Measurements from ENCODE around the gene HTR6.
"Not testable (repeated sequence)": the region's sequence is repeated elsewhere in the genome, so short reads cannot be mapped to it uniquely, and the experiment has no call there.

HTR6 gene

DNA sequence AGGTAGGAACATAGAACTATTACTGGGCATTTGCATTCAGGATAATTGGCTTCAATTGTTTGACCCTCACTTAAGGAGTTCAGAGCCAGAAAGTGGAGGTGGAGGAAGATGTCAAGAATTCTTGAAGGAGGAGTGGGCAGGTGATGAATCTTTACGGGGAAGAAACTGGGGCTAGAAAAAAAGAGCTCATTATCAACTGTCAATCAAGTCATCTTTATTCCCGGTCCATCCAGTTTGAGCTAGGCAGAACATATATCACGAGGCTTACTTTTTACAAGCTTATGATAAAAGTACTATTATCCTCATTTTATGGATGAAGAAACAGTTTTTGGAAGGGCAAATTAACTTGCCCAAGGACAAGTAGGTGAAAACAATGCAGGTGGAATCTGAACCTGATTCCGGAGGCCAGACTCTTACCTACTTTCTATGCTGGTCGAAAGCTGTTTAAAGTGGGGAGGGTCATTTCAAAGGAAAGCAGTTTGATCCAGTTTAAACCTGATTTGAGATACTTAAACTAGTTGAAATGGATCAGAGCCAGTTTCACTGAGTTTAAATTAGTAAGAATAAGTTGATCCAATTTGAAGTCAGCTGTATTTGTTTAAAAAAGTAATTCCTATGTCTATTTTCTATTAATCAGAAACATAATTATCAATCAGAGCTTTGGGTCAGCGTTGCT, 33.8 kb upstream of the HTR6 start:
- DNase-seq, result no peak
- H3K27ac ChIP-seq (ENCODE audit: low read length), result no peak overlapping the region
- TF ChIP-seq EZH2 (IDR thresholded peaks at IDR 0.05; ENCODE audit: borderline replicate concordance, low read depth, low read length, severe bottlenecking), result no peak
- TF ChIP-seq, protein P1, sequence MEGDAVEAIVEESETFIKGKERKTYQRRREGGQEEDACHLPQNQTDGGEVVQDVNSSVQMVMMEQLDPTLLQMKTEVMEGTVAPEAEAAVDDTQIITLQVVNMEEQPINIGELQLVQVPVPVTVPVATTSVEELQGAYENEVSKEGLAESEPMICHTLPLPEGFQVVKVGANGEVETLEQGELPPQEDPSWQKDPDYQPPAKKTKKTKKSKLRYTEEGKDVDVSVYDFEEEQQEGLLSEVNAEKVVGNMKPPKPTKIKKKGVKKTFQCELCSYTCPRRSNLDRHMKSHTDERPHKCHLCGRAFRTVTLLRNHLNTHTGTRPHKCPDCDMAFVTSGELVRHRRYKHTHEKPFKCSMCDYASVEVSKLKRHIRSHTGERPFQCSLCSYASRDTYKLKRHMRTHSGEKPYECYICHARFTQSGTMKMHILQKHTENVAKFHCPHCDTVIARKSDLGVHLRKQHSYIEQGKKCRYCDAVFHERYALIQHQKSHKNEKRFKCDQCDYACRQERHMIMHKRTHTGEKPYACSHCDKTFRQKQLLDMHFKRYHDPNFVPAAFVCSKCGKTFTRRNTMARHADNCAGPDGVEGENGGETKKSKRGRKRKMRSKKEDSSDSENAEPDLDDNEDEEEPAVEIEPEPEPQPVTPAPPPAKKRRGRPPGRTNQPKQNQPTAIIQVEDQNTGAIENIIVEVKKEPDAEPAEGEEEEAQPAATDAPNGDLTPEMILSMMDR (IDR thresholded peaks at IDR 0.05; ENCODE audit: borderline replicate concordance, extremely low read depth, low read length, poor library complexity, severe bottlenecking), result no peak

GRCh38 chr1:19632211-19632610, 32.5 kb upstream of the HTR6 start:
- Histone ChIP-seq H3K4me1 (ENCODE audit: insufficient read depth, low read length) (no peaks in the 10 kb centered on the region), H3K9me3 (ENCODE audit: insufficient read depth, low read length, severe bottlenecking) (no peaks in the 10 kb centered on the region), H3K27me3 (ENCODE audit: insufficient read depth, low read length, poor library complexity) (no peaks in the 10 kb centered on the region), H3K27ac (ENCODE audit: low read length) (no peak overlapping the region), H3K9ac (ENCODE audit: low read depth, low read length) (no peak overlapping the region), H2AFZ (ENCODE audit: low read depth, low read length) (no peak overlapping the region), H3K4me2 (ENCODE audit: insufficient read depth, low read length) (no peak overlapping the region), H3K36me3 (ENCODE audit: insufficient read depth, low read length) (peaks cover 10% of the 10 kb centered on the region), H4K20me1 (ENCODE audit: insufficient read depth, low read length) (peaks cover 3% of the 10 kb centered on the region; the same call in 1 of the 2 replicates), H3K79me2 (ENCODE audit: insufficient read depth, low read length) (no peaks in the 10 kb centered on the region), H3K4me3 (ENCODE audit: low read depth in 1 of 2, low read length in 2 of 2) (no peak overlapping the region)
- DNase-seq (no peak), ATAC-seq (ENCODE audit: insufficient read depth, low read depth) (no peak)
- TF ChIP-seq, protein P1 (IDR thresholded peaks at IDR 0.05; ENCODE audit: borderline replicate concordance, extremely low read depth, low read length, poor library complexity, severe bottlenecking), result no peak
- TF ChIP-seq EZH2 (IDR thresholded peaks at IDR 0.05; ENCODE audit: borderline replicate concordance, low read depth, low read length, severe bottlenecking), result no peak

More for the DNA sequence above, 33.8 kb upstream of the HTR6 start:
- no peaks in the 10 kb centered on the region for H3K4me1 ChIP-seq (ENCODE audit: insufficient read depth, low read length)
- no peak overlapping the region for H3K4me2 ChIP-seq (ENCODE audit: insufficient read depth, low read length)
- H4K20me1 ChIP-seq (ENCODE audit: insufficient read depth, low read length), result peaks cover 3% of the 10 kb centered on the region; the same call in 1 of the 2 replicates
- no peaks in the 10 kb centered on the region for H3K79me2 ChIP-seq (ENCODE audit: insufficient read depth, low read length)
- H3K4me3 ChIP-seq (ENCODE audit: low read depth in 1 of 2, low read length in 2 of 2), result no peak overlapping the region
- no peaks in the 10 kb centered on the region for H3K9me3 ChIP-seq (ENCODE audit: insufficient read depth, low read length, severe bottlenecking)
- no peak overlapping the region for H3K9ac ChIP-seq (ENCODE audit: low read depth, low read length)
- no peak for ATAC-seq (ENCODE audit: insufficient read depth, low read depth)
- H3K27me3 ChIP-seq (ENCODE audit: insufficient read depth, low read length, poor library complexity), result no peaks in the 10 kb centered on the region
- H3K36me3 ChIP-seq (ENCODE audit: insufficient read depth, low read length), result peaks cover 23% of the 10 kb centered on the region
- no peak overlapping the region for H2AFZ ChIP-seq (ENCODE audit: low read depth, low read length)

- Histone ChIP-seq H3K79me2 (ENCODE audit: insufficient read depth, low read length) (no peaks in the 10 kb centered on the region), H3K27me3 (ENCODE audit: insufficient read depth, low read length, poor library complexity) (no peaks in the 10 kb centered on the region), H3K27ac (ENCODE audit: low read length) (no peak overlapping the region), H3K9ac (ENCODE audit: low read depth, low read length) (no peak overlapping the region), H2AFZ (ENCODE audit: low read depth, low read length) (no peak overlapping the region), H3K4me1 (ENCODE audit: insufficient read depth, low read length) (no peaks in the 10 kb centered on the region), H3K36me3 (ENCODE audit: insufficient read depth, low read length) (peaks cover 4% of the 10 kb centered on the region; the same call in 1 of the 2 replicates), H3K4me2 (ENCODE audit: insufficient read depth, low read length) (no peak overlapping the region), H3K4me3 (ENCODE audit: low read depth in 1 of 2, low read length in 2 of 2) (no peak overlapping the region), H3K9me3 (ENCODE audit: insufficient read depth, low read length, severe bottlenecking) (no peaks in the 10 kb centered on the region), H4K20me1 (ENCODE audit: insufficient read depth, low read length) (peaks cover 3% of the 10 kb centered on the region; the same call in 1 of the 2 replicates)
- no peak for TF ChIP-seq EZH2 (IDR thresholded peaks at IDR 0.05; ENCODE audit: borderline replicate concordance, low read depth, low read length, severe bottlenecking)
- TF ChIP-seq, protein P1 (IDR thresholded peaks at IDR 0.05; ENCODE audit: borderline replicate concordance, extremely low read depth, low read length, poor library complexity, severe bottlenecking), result no peak
- DNase-seq, result no peak
- no peak for ATAC-seq (ENCODE audit: insufficient read depth, low read depth)
Measured at GRCh38 chr1:19633106-19633505, 31.6 kb upstream of the HTR6 start.

- H3K27ac ChIP-seq (ENCODE audit: low read length); H3K36me3 ChIP-seq (ENCODE audit: insufficient read depth, low read length); H3K4me3 ChIP-seq (ENCODE audit: low read depth in 1 of 2, low read length in 2 of 2); H3K4me2 ChIP-seq (ENCODE audit: insufficient read depth, low read length); H2AFZ ChIP-seq (ENCODE audit: low read depth, low read length); ATAC-seq (ENCODE audit: insufficient read depth, low read depth); DNase-seq; H4K20me1 ChIP-seq (ENCODE audit: insufficient read depth, low read length); H3K27me3 ChIP-seq (ENCODE audit: insufficient read depth, low read length, poor library complexity); H3K79me2 ChIP-seq (ENCODE audit: insufficient read depth, low read length); H3K9ac ChIP-seq (ENCODE audit: low read depth, low read length); H3K4me1 ChIP-seq (ENCODE audit: insufficient read depth, low read length); H3K9me3 ChIP-seq (ENCODE audit: insufficient read depth, low read length, severe bottlenecking): not testable (repeated sequence)
Measured at GRCh38 chr1:19635064-19635463, 29.6 kb upstream of the HTR6 start.

Measured in DND-41 (cell line).